ENCODE measurements around the gene BTN3A1.

GRCh38 chr6:26440977-26441358 lies 38.9 kb downstream of the BTN3A1 start:
- TF ChIP-seq CTCF (IDR thresholded peaks at IDR 0.05) (no peak), POLR2A (IDR thresholded peaks at IDR 0.05) (no peak)

Data from tibial nerve (tissue), 3 donors.